Effector memory CD4-positive, alpha-beta T cell (primary cell): ENCODE measurements around the gene ELMOD1.

Source experiments
- DNase-seq, 3 donors: peaks; one replicate each; pipeline ENCODE4 v3.0.0-alpha.2; 2020
- H3K27ac ChIP-seq: 2 replicates; pipeline ENCODE4 v1.7.0; 2013; ENCODE audit warnings: mild to moderate bottlenecking, low read length, moderate library complexity; ENCODE audit not compliant: insufficient read depth, poor library complexity, severe bottlenecking
- H3K27me3 ChIP-seq: replicated peaks from 2 replicates; pipeline ENCODE4 v1.7.0; 2013; ENCODE audit warnings: mild to moderate bottlenecking, low read length; ENCODE audit not compliant: insufficient read depth, control insufficient read depth, poor library complexity, severe bottlenecking
- H3K36me3 ChIP-seq: 2 replicates; pipeline ENCODE4 v1.7.0; 2013; ENCODE audit warnings: mild to moderate bottlenecking, low read length, moderate library complexity; ENCODE audit not compliant: control insufficient read depth, insufficient read depth
- H3K4me1 ChIP-seq: 2 replicates; pipeline ENCODE4 v1.7.0; 2013; ENCODE audit warnings: low read length, mild to moderate bottlenecking; ENCODE audit not compliant: control insufficient read depth, insufficient read depth, poor library complexity, severe bottlenecking
- H3K4me3 ChIP-seq: 2 replicates; pipeline ENCODE4 v1.7.0; 2013; ENCODE audit warnings: low read length, low read depth, mild to moderate bottlenecking; ENCODE audit not compliant: insufficient read depth, poor library complexity, severe bottlenecking
- H3K9me3 ChIP-seq: 2 replicates; pipeline ENCODE4 v1.7.0; 2013; ENCODE audit warnings: mild to moderate bottlenecking, low read length, moderate library complexity; ENCODE audit not compliant: control insufficient read depth

ELMOD1 gene

DNA sequence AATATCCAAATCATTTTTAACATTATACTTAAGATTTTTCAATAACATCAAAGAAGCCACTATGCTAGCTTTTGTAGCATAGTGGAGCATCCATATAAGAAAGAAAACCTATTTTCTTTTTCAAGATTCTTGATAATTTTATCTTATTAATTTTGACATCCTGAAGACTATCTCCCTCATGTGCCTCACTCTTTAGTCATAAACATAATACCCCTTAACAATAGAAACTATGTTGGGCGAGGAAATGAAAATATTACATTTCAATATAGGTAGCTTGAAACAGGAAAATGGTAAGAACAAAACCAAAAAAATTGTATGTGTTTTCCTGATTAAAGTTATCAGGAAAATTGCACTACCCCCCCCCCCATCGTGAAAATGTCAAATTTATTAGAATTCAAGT is 40.1 kb downstream of the ELMOD1 start:
- Histone ChIP-seq H3K36me3 (no peaks in the 10 kb centered on the region), H3K4me3 (no peak overlapping the region), H3K4me1 (no peaks in the 10 kb centered on the region), H3K27me3 (peaks cover 3% of the 10 kb centered on the region), H3K9me3 (no peaks in the 10 kb centered on the region), H3K27ac (no peak overlapping the region)
- DNase-seq = no peak

GRCh38 chr11:107631931-107632330 is 41.0 kb downstream of the ELMOD1 start:
- Histone ChIP-seq H3K9me3 (no peaks in the 10 kb centered on the region), H3K36me3 (no peaks in the 10 kb centered on the region)

GRCh38 chr11:107646783-107647182 is 55.8 kb downstream of the ELMOD1 start:
- H3K4me3 ChIP-seq = no peak overlapping the region
- no peak overlapping the region for H3K27ac ChIP-seq
- no peaks in the 10 kb centered on the region for H3K36me3 ChIP-seq
- peaks cover 4% of the 10 kb centered on the region for H3K27me3 ChIP-seq
- DNase-seq = no peak
- H3K4me1 ChIP-seq = no peaks in the 10 kb centered on the region
- no peaks in the 10 kb centered on the region for H3K9me3 ChIP-seq

More at GRCh38 chr11:107631931-107632330, 41.0 kb downstream of the ELMOD1 start:
- no peaks in the 10 kb centered on the region for H3K27me3 ChIP-seq
- DNase-seq = no peak
- no peak overlapping the region for H3K27ac ChIP-seq
- H3K4me3 ChIP-seq = no peak overlapping the region
- H3K4me1 ChIP-seq = no peaks in the 10 kb centered on the region

GRCh38 chr11:107648242-107648641 is 57.3 kb downstream of the ELMOD1 start:
- H3K27me3 ChIP-seq = peaks cover 4% of the 10 kb centered on the region
- no peaks in the 10 kb centered on the region for H3K4me1 ChIP-seq
- H3K9me3 ChIP-seq = no peaks in the 10 kb centered on the region
- no peaks in the 10 kb centered on the region for H3K36me3 ChIP-seq
- DNase-seq = no peak
- no peak overlapping the region for H3K4me3 ChIP-seq
- no peak overlapping the region for H3K27ac ChIP-seq

DNA sequence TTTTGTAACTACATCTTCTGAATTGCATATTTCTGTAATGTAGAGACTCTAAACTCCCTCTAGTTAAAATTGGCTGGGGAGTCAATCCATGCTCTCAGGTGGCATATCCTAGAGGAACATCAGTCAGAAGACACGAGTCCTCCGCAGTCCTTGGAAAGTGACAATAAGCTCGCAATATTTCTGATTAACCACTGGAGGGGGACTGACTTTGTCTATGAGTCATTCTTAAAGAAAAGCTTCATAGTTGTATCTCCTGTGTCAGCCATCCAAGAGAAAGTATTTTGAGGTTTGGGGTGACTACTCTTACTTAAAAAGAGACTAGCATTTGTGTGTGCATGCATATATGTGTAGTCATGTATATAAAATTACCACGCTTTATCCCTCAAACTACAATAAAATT is 60.7 kb downstream of the ELMOD1 start:
- Histone ChIP-seq H3K36me3 (no peaks in the 10 kb centered on the region), H3K9me3 (no peaks in the 10 kb centered on the region), H3K4me3 (no peak overlapping the region), H3K27me3 (peaks cover 4% of the 10 kb centered on the region), H3K4me1 (no peaks in the 10 kb centered on the region), H3K27ac (no peak overlapping the region)
- no peak for DNase-seq

DNA sequence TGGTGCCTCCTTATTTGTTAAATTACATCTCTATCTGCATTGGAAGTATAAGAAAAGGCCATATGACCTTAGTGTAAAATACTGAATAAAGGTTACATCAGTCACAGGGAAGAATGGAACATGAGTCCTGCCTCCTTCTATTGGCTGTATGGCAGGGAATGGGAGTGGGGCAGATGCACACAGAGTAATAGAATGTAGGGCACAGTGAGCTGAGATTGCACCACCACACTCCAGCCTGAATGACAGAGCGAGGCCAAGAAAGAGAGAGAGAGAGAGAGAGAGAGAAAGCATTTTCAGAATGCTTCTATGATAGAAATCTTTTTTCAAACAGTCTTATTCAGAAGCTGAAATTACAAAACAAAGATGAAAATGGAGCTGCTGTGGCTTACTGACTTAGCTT is 62.1 kb downstream of the ELMOD1 start:
- Histone ChIP-seq H3K4me3 (no peak overlapping the region), H3K27ac (no peak overlapping the region), H3K9me3 (no peaks in the 10 kb centered on the region), H3K4me1 (no peaks in the 10 kb centered on the region), H3K36me3 (no peaks in the 10 kb centered on the region), H3K27me3 (peaks cover 4% of the 10 kb centered on the region)
- no peak for DNase-seq

DNA sequence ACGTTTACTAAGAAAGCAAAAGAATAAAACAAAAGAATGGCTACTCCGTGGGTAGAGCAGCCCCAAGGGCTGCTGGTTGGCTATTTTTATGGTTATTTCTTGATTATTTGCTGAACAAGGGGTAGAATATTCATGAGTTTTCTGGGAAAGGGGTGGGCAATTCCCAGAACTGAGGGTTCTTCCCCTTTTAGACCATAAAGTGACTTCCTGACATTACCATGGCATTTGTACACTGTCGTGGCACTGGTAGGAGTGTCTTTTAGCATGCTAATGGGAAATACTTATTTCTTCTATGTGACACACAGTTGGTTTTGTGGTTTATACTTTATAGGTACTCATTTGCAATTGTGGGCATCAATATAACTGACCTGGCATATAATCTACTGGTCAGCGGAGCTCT is 64.7 kb downstream of the ELMOD1 start:
- Histone ChIP-seq H3K4me3 (no peak overlapping the region), H3K27ac (no peak overlapping the region), H3K4me1 (no peaks in the 10 kb centered on the region), H3K9me3 (no peaks in the 10 kb centered on the region), H3K36me3 (no peaks in the 10 kb centered on the region), H3K27me3 (no peaks in the 10 kb centered on the region)
- no peak for DNase-seq

GRCh38 chr11:107659310-107659709 is 68.4 kb downstream of the ELMOD1 start:
- H3K4me1 ChIP-seq = no peaks in the 10 kb centered on the region
- H3K4me3 ChIP-seq = no peak overlapping the region
- no peaks in the 10 kb centered on the region for H3K27me3 ChIP-seq
- H3K9me3 ChIP-seq = no peaks in the 10 kb centered on the region
- no peaks in the 10 kb centered on the region for H3K36me3 ChIP-seq
- H3K27ac ChIP-seq = no peak overlapping the region
- no peak for DNase-seq

DNA sequence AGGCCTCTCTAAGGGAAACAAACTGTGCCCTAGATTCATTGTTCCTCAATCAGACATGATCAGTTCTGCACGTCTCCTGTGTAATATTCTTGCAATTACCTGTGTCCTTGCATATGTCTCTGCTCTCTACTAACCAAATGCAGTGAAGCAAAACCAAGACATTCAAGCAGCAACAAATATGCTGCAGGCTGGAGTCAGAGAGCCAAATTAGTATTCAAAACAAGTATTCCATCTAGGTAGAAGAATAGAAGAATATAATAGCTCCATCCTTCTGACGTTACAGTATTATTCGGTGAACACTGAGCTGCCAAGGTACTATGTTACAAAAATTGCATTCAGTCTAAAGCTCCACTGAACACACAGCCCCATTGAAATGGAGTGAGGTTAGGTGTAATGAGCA is 69.1 kb downstream of the ELMOD1 start:
- H3K4me1 ChIP-seq = no peaks in the 10 kb centered on the region
- no peaks in the 10 kb centered on the region for H3K36me3 ChIP-seq
- no peaks in the 10 kb centered on the region for H3K9me3 ChIP-seq
- H3K27me3 ChIP-seq = peaks cover 4% of the 10 kb centered on the region
- DNase-seq = no peak
- H3K27ac ChIP-seq = no peak overlapping the region
- no peak overlapping the region for H3K4me3 ChIP-seq

DNA sequence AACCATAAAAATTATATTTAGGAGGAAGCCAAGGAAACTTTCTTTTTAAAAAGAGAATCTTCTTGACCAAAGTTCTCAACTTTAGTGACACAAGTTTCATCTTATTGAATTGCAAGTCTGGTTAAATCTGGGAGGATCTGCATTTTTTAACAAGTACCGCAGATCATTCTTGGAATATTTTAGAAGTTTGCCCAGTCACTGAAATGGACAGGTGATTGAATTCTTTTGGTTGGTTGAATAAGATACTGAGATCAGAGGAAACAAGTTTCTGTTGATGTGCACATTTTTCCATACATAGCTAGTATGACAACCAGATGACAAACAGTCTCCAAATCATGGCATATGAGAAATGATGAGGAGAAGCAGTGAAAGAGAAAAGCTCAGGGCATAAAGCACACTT is 70.7 kb downstream of the ELMOD1 start:
- Histone ChIP-seq H3K27ac (no peak overlapping the region), H3K27me3 (peaks cover 4% of the 10 kb centered on the region), H3K4me1 (no peaks in the 10 kb centered on the region), H3K4me3 (no peak overlapping the region), H3K36me3 (no peaks in the 10 kb centered on the region), H3K9me3 (no peaks in the 10 kb centered on the region)
- DNase-seq = no peak

- Histone ChIP-seq H3K4me3 (no peak overlapping the region), H3K27ac (no peak overlapping the region), H3K4me1 (no peaks in the 10 kb centered on the region), H3K27me3 (peaks cover 4% of the 10 kb centered on the region), H3K36me3 (no peaks in the 10 kb centered on the region), H3K9me3 (no peaks in the 10 kb centered on the region)
- no peak for DNase-seq
These were observed 74.1 kb downstream of the ELMOD1 start for GRCh38 chr11:107665018-107665417.
